GM23338 (cell line): ENCODE results near the gene CRYM. TPM values are rescaled to one million over a fixed set of nuclear protein-coding genes. Genes with fewer than 3 reads are reported as not detected.

Experiments used
- ATAC-seq: fragments of 200-7000 bp; cut with Tn5 transposase; 3 replicates; pipeline ENCODE4 v1.9.1; 2020
- DNase-seq: peaks from one replicate; pipeline ENCODE4 v3.0.0-alpha.2; 2015; ENCODE audit warnings: low spot score
- H2AFZ ChIP-seq: fragments of 200-600 bp; sonication (generic); 2 replicates; pipeline ENCODE4 v1.8.0; 2016; ENCODE audit warnings: antibody characterized with exemption, mild to moderate bottlenecking, moderate library complexity
- H3F3A ChIP-seq: fragments of 200-600 bp; sonication (generic); replicated peaks from 2 replicates; pipeline ENCODE4 v1.8.0; 2017; ENCODE audit warnings: antibody characterized with exemption, mixed run types, low read depth
- H3K27ac ChIP-seq: fragments of 200-600 bp; sonication (generic); 2 replicates; pipeline ENCODE4 v1.6.1; 2016; ENCODE audit warnings: low read depth
- H3K27me3 ChIP-seq: fragments of 200-600 bp; sonication (generic); 2 replicates; pipeline ENCODE4 v1.8.0; 2016; ENCODE audit warnings: mild to moderate bottlenecking, mixed run types, moderate library complexity; ENCODE audit not compliant: insufficient read depth
- H3K36me3 ChIP-seq: fragments of 200-600 bp; sonication (generic); 2 replicates; pipeline ENCODE4 v1.8.0; 2016; ENCODE audit warnings: mild to moderate bottlenecking; ENCODE audit not compliant: insufficient read depth
- H3K4me1 ChIP-seq: fragments of 200-600 bp; sonication (generic); 2 replicates; pipeline ENCODE4 v1.8.0; 2016; ENCODE audit warnings: mild to moderate bottlenecking, moderate library complexity; ENCODE audit not compliant: insufficient read depth
- H3K4me2 ChIP-seq: fragments of 200-600 bp; sonication (generic); 2 replicates; pipeline ENCODE4 v1.7.1; 2017; ENCODE audit warnings: mixed run types
- H3K4me3 ChIP-seq: fragments of 200-600 bp; sonication (generic); 2 replicates; pipeline ENCODE4 v1.6.1; 2016; ENCODE audit warnings: mixed run types
- H3K79me2 ChIP-seq: fragments of 200-600 bp; sonication (generic); replicated peaks from 2 replicates; pipeline ENCODE4 v1.8.0; 2017; ENCODE audit warnings: mild to moderate bottlenecking; ENCODE audit not compliant: insufficient read depth
- H3K9me2 ChIP-seq: fragments of 200-600 bp; sonication (generic); 2 replicates; pipeline ENCODE4 v1.8.0; 2017; ENCODE audit not compliant: insufficient read depth
- H4K20me1 ChIP-seq: fragments of 200-600 bp; sonication (generic); replicated peaks from 2 replicates; pipeline ENCODE4 v1.8.0; 2017; ENCODE audit warnings: mild to moderate bottlenecking; ENCODE audit not compliant: insufficient read depth
- H3K27ac Mint-ChIP-seq: 2 replicates; pipeline ENCODE4 v1.8.0; 2020; ENCODE audit warnings: inconsistent platforms, mild to moderate bottlenecking, moderate library complexity, mixed read lengths
- H3K27me3 Mint-ChIP-seq: 3 replicates; pipeline ENCODE4 v1.8.0; 2022; ENCODE audit warnings: low read depth, mild to moderate bottlenecking, moderate library complexity, mixed read lengths, inconsistent platforms; ENCODE audit not compliant: insufficient read depth, poor library complexity
- H3K36me3 Mint-ChIP-seq: 3 replicates; pipeline ENCODE4 v1.8.0; 2021; ENCODE audit warnings: low read depth, mild to moderate bottlenecking, inconsistent platforms, moderate library complexity, mixed read lengths
- H3K4me1 Mint-ChIP-seq: 3 replicates; pipeline ENCODE4 v1.8.0; 2020; ENCODE audit warnings: mild to moderate bottlenecking, inconsistent platforms, mixed read lengths
- H3K4me3 Mint-ChIP-seq: 3 replicates; pipeline ENCODE4 v1.8.0; 2021; ENCODE audit warnings: moderate library complexity, mild to moderate bottlenecking, inconsistent platforms, mixed read lengths
- H3K9me3 Mint-ChIP-seq: 3 replicates; pipeline ENCODE4 v1.8.0; 2020; ENCODE audit warnings: moderate library complexity, mild to moderate bottlenecking, inconsistent platforms, mixed read lengths
- CREB1 ChIP-seq: fragments of 250-450 bp; sonication (Bioruptor Pico); IDR thresholded peaks from 2 replicates; pipeline ENCODE4 v1.5.0; 2020; ENCODE audit warnings: low read depth, mild to moderate bottlenecking, moderate library complexity
- JUNB ChIP-seq: IDR thresholded peaks from one replicate; pipeline ENCODE4 v1.6.1; 2016; ENCODE audit warnings: antibody characterized with exemption; ENCODE audit not compliant: unreplicated experiment
- NANOG ChIP-seq: IDR thresholded peaks from 2 replicates; pipeline ENCODE4 v1.6.1; 2016; ENCODE audit warnings: antibody characterized with exemption, borderline replicate concordance
- POLR2AphosphoS5 ChIP-seq: IDR thresholded peaks from 2 replicates; pipeline ENCODE4 v1.6.1; 2016; ENCODE audit warnings: antibody characterized with exemption, low read depth
- STAT1 ChIP-seq: IDR thresholded peaks from one replicate; pipeline ENCODE4 v1.6.1; 2016; ENCODE audit warnings: antibody characterized with exemption; ENCODE audit not compliant: unreplicated experiment
- ZNF114 ChIP-seq: fragments of 250-450 bp; sonication (Bioruptor Pico); IDR thresholded peaks from 2 replicates; pipeline ENCODE4 v1.5.0; 2020; ENCODE audit warnings: mild to moderate bottlenecking, moderate library complexity
- polyA plus RNA-seq: library from polyadenylated mRNA; unstranded; fragments of >200 nt; fragmentation: Nextera tagmentation; extraction: Ambion mirVana; gene quantifications from 2 replicates; pipeline ENCODE4 v1.2.1, GENCODE V29; 2016
- total RNA-seq: library from RNA; depleted of rRNA; stranded (reverse); fragments of >200 nt; shearing (Covaris generic); gene quantifications from 2 replicates; pipeline ENCODE4 v1.2.3, GENCODE V29; 2014
- TF ChIP-seq, protein P1 (sequence below), 2 experiments: fragments of 200-600 bp in 1 of 2; sonication (generic) in 1 of 2; conservative IDR thresholded peaks; 2 replicates each; pipeline versions ENCODE4 v1.5.1 to v1.6.1; 2016 to 2017; ENCODE audit warnings: antibody characterized with exemption in 2 of 2, low read depth in 2 of 2, mild to moderate bottlenecking in 2 of 2, moderate library complexity in 1 of 2
- TF ChIP-seq, protein P2 (sequence below): IDR thresholded peaks from 2 replicates; pipeline ENCODE4 v1.6.1; 2016; ENCODE audit warnings: antibody characterized with exemption
- TF ChIP-seq, protein P3 (sequence below): fragments of 250-450 bp; sonication (Bioruptor Pico); IDR thresholded peaks from 2 replicates; pipeline ENCODE4 v1.5.0; 2020; ENCODE audit warnings: mild to moderate bottlenecking, moderate library complexity

The CRYM gene
- total and polyA plus RNA-seq, 2 experiments from 2014 or later: 15.2 to 18.0 TPM

DNA sequence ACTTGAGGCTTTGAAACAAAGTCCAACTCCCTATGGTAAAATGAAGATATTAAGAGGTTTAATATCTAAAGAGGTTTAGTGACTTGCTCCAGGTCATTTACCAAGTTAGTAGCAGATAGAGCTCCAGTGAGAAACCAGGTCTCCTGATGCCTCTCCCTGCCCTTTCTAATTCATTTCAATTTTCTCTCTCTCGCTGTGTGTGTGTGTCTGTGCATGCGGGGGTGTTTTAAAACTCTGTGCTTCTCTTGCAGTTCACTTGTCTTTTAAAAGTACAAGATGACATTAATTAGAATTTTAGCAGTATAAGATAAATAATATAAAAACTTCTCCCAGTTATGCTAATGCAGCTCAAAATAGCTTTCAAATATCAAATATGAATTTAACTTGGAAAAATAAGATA, 58.5 kb downstream of the CRYM start:
- Histone ChIP-seq H4K20me1 (no peaks in the 10 kb centered on the region), H2AFZ (no peak overlapping the region), H3K9me2 (no peaks in the 10 kb centered on the region), H3K27ac (no peak overlapping the region), H3K4me3 (no peak overlapping the region), H3K27me3 (no peaks in the 10 kb centered on the region), H3K79me2 (no peaks in the 10 kb centered on the region), H3K4me2 (no peak overlapping the region), H3F3A (no peaks in the 10 kb centered on the region), H3K36me3 (no peaks in the 10 kb centered on the region), H3K4me1 (peaks cover 36% of the 10 kb centered on the region)
- peaks cover 7% of the 10 kb centered on the region for H3K27me3 Mint-ChIP-seq
- DNase-seq (no peak), ATAC-seq (no peak)
- H3K4me1 Mint-ChIP-seq: peaks cover 34% of the 10 kb centered on the region
- TF ChIP-seq STAT1 (no peak), NANOG (no peak)
- TF ChIP-seq, protein P1, sequence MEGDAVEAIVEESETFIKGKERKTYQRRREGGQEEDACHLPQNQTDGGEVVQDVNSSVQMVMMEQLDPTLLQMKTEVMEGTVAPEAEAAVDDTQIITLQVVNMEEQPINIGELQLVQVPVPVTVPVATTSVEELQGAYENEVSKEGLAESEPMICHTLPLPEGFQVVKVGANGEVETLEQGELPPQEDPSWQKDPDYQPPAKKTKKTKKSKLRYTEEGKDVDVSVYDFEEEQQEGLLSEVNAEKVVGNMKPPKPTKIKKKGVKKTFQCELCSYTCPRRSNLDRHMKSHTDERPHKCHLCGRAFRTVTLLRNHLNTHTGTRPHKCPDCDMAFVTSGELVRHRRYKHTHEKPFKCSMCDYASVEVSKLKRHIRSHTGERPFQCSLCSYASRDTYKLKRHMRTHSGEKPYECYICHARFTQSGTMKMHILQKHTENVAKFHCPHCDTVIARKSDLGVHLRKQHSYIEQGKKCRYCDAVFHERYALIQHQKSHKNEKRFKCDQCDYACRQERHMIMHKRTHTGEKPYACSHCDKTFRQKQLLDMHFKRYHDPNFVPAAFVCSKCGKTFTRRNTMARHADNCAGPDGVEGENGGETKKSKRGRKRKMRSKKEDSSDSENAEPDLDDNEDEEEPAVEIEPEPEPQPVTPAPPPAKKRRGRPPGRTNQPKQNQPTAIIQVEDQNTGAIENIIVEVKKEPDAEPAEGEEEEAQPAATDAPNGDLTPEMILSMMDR (conservative IDR thresholded peaks at IDR 0.05; ENCODE audit: low read depth in 2 of 2): no peak
- peaks cover 4% of the 10 kb centered on the region; the same call in 1 of the 3 replicates for H3K9me3 Mint-ChIP-seq
- H3K27ac Mint-ChIP-seq: no peak overlapping the region
- no peak overlapping the region for H3K4me3 Mint-ChIP-seq
- H3K36me3 Mint-ChIP-seq: 0 out of 3 replicates have a peak, but pooled peaks cover 4% of the 10 kb centered on the region

DNA sequence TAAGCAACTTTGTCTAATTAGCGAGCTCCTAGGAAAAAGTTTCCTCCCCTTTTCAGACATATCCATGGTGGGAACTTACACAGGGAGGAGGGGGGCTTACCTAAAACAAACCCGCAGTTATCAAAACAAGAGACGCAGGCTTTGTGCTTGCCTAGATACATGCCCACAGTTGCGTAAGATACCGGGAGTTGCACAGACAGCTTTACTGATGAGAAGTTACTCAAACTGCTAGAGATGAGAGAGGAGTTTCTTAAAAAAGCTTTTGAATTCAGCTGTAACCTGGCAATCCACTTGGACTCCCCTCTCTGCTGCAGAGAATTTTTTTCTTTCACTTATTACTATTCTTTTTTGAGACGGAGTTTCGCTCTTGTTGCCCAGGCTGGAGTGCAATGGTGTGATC, 59.9 kb downstream of the CRYM start:
- Mint-ChIP-seq H3K36me3 (0 out of 3 replicates have a peak, but pooled peaks cover 4% of the 10 kb centered on the region), H3K4me3 (no peak overlapping the region), H3K9me3 (peaks cover 4% of the 10 kb centered on the region; the same call in 1 of the 3 replicates), H3K4me1 (peaks cover 30% of the 10 kb centered on the region), H3K27ac (no peak overlapping the region), H3K27me3 (peaks cover 7% of the 10 kb centered on the region)
- no peak for DNase-seq
- Histone ChIP-seq H3K9me2 (no peaks in the 10 kb centered on the region), H3K27ac (no peak overlapping the region), H2AFZ (no peak overlapping the region), H4K20me1 (no peaks in the 10 kb centered on the region), H3K4me2 (no peak overlapping the region), H3F3A (no peaks in the 10 kb centered on the region), H3K27me3 (no peaks in the 10 kb centered on the region), H3K4me1 (peaks cover 34% of the 10 kb centered on the region), H3K36me3 (no peaks in the 10 kb centered on the region), H3K4me3 (no peak overlapping the region), H3K79me2 (no peaks in the 10 kb centered on the region)
- ATAC-seq: no peak
- TF ChIP-seq JUNB (no peak), CREB1 (CRISPR knock-in tag) (no peak), STAT1 (no peak), ZNF114 (CRISPR knock-in tag) (no peak), POLR2AphosphoS5 (no peak)
- TF ChIP-seq, protein P1 (conservative IDR thresholded peaks at IDR 0.05; ENCODE audit: low read depth in 2 of 2): no peak
- TF ChIP-seq, protein P2, sequence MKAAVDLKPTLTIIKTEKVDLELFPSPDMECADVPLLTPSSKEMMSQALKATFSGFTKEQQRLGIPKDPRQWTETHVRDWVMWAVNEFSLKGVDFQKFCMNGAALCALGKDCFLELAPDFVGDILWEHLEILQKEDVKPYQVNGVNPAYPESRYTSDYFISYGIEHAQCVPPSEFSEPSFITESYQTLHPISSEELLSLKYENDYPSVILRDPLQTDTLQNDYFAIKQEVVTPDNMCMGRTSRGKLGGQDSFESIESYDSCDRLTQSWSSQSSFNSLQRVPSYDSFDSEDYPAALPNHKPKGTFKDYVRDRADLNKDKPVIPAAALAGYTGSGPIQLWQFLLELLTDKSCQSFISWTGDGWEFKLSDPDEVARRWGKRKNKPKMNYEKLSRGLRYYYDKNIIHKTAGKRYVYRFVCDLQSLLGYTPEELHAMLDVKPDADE: no peak
- TF ChIP-seq, protein P3, sequence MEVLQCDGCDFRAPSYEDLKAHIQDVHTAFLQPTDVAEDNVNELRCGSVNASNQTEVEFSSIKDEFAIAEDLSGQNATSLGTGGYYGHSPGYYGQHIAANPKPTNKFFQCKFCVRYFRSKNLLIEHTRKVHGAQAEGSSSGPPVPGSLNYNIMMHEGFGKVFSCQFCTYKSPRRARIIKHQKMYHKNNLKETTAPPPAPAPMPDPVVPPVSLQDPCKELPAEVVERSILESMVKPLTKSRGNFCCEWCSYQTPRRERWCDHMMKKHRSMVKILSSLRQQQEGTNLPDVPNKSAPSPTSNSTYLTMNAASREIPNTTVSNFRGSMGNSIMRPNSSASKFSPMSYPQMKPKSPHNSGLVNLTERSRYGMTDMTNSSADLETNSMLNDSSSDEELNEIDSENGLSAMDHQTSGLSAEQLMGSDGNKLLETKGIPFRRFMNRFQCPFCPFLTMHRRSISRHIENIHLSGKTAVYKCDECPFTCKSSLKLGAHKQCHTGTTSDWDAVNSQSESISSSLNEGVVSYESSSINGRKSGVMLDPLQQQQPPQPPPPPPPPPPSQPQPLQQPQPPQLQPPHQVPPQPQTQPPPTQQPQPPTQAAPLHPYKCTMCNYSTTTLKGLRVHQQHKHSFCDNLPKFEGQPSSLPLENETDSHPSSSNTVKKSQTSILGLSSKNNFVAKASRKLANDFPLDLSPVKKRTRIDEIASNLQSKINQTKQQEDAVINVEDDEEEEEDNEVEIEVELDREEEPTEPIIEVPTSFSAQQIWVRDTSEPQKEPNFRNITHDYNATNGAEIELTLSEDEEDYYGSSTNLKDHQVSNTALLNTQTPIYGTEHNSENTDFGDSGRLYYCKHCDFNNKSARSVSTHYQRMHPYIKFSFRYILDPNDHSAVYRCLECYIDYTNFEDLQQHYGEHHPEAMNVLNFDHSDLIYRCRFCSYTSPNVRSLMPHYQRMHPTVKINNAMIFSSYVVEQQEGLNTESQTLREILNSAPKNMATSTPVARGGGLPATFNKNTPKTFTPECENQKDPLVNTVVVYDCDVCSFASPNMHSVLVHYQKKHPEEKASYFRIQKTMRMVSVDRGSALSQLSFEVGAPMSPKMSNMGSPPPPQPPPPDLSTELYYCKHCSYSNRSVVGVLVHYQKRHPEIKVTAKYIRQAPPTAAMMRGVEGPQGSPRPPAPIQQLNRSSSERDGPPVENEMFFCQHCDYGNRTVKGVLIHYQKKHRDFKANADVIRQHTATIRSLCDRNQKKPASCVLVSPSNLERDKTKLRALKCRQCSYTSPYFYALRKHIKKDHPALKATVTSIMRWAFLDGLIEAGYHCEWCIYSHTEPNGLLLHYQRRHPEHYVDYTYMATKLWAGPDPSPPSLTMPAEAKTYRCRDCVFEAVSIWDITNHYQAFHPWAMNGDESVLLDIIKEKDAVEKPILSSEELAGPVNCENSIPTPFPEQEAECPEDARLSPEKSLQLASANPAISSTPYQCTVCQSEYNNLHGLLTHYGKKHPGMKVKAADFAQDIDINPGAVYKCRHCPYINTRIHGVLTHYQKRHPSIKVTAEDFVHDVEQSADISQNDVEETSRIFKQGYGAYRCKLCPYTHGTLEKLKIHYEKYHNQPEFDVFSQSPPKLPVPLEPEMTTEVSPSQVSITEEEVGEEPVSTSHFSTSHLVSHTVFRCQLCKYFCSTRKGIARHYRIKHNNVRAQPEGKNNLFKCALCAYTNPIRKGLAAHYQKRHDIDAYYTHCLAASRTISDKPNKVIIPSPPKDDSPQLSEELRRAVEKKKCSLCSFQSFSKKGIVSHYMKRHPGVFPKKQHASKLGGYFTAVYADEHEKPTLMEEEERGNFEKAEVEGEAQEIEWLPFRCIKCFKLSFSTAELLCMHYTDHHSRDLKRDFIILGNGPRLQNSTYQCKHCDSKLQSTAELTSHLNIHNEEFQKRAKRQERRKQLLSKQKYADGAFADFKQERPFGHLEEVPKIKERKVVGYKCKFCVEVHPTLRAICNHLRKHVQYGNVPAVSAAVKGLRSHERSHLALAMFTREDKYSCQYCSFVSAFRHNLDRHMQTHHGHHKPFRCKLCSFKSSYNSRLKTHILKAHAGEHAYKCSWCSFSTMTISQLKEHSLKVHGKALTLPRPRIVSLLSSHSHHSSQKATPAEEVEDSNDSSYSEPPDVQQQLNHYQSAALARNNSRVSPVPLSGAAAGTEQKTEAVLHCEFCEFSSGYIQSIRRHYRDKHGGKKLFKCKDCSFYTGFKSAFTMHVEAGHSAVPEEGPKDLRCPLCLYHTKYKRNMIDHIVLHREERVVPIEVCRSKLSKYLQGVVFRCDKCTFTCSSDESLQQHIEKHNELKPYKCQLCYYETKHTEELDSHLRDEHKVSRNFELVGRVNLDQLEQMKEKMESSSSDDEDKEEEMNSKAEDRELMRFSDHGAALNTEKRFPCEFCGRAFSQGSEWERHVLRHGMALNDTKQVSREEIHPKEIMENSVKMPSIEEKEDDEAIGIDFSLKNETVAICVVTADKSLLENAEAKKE (CRISPR knock-in tag): no peak
